Mesothelial cell of epicardium (in vitro differentiated cells): Measurements from ENCODE around the gene RNU6-9. TPM values are rescaled to one million over a fixed set of nuclear protein-coding genes. Genes with fewer than 3 reads are reported as not detected.

Source experiments
- DNase-seq, 2 experiments: peaks; one replicate each; pipeline ENCODE4 v3.0.0; 2021; ENCODE audit warnings: low spot score in 2 of 2; ENCODE audit not compliant: unreplicated experiment in 2 of 2
- H3K27ac Mint-ChIP-seq: 2 replicates; pipeline ENCODE4 v1.8.0; 2021; ENCODE audit warnings: mixed read lengths
- H3K27me3 Mint-ChIP-seq: 2 replicates; pipeline ENCODE4 v1.8.0; 2021; ENCODE audit warnings: low read depth, mixed read lengths
- H3K36me3 Mint-ChIP-seq: 2 replicates; pipeline ENCODE4 v1.8.0; 2021; ENCODE audit warnings: mixed read lengths
- H3K4me1 Mint-ChIP-seq: 2 replicates; pipeline ENCODE4 v1.8.0; 2021; ENCODE audit warnings: mixed read lengths
- H3K4me3 Mint-ChIP-seq: 2 replicates; pipeline ENCODE4 v1.8.0; 2021; ENCODE audit warnings: mild to moderate bottlenecking, moderate library complexity, mixed read lengths
- H3K9me3 Mint-ChIP-seq: 2 replicates; pipeline ENCODE4 v1.8.0; 2021; ENCODE audit warnings: mixed read lengths
- CTCF ChIP-seq: fragments of 200-600 bp; sonication (generic); IDR thresholded peaks from one replicate; pipeline ENCODE4 v1.5.0; 2021; ENCODE audit warnings: antibody characterized with exemption; ENCODE audit not compliant: unreplicated experiment
- total RNA-seq: library from RNA; stranded (reverse); gene quantifications from 3 replicates; pipeline ENCODE4 v1.2.1, GENCODE V29; 2021

Gene RNU6-9
- total RNA-seq, 1 donor from 2014 or later, result not detected

GRCh38 chr19:916645-917322 lies 23.5 kb downstream of the RNU6-9 start:
- Mint-ChIP-seq H3K9me3 (no peaks in the 10 kb centered on the region), H3K27ac (no peak overlapping the region), H3K36me3 (no peaks in the 10 kb centered on the region), H3K27me3 (peaks cover 36% of the 10 kb centered on the region), H3K4me1 (peaks cover 7% of the 10 kb centered on the region), H3K4me3 (peak overlapping the region; percentile 26)
- no peak for DNase-seq
- no peak for TF ChIP-seq CTCF

- Mint-ChIP-seq H3K27ac (no peak within 1 kb of the TSS), H3K36me3 (no peaks in the 10 kb centered on the region), H3K4me1 (peaks cover 10% of the 10 kb centered on the region), H3K9me3 (no peaks in the 10 kb centered on the region), H3K4me3 (peak within 1 kb of the TSS; percentile 59), H3K27me3 (peaks cover 37% of the 10 kb centered on the region)
- no peak for TF ChIP-seq CTCF
- DNase-seq, result no peak
These were observed 24.3 kb downstream of the RNU6-9 start, which contains the start of gene KISS1R for GRCh38 chr19:917323-918151. TSS of gene KISS1R (plus strand) at chr19:917333. CDS start at chr19:917503, 170 bp downstream.

- Mint-ChIP-seq H3K36me3 (no peaks in the 10 kb centered on the region), H3K27me3 (peaks cover 37% of the 10 kb centered on the region), H3K27ac (no peak overlapping the region), H3K9me3 (no peaks in the 10 kb centered on the region), H3K4me1 (peaks cover 10% of the 10 kb centered on the region), H3K4me3 (peak overlapping the region; percentile 59)
- no peak for TF ChIP-seq CTCF
- DNase-seq, result no peak
These were observed 24.8 kb downstream of the RNU6-9 start for GRCh38 chr19:918152-918437.

GRCh38 chr19:918481-919198 lies 25.4 kb downstream of the RNU6-9 start:
- Mint-ChIP-seq H3K4me3 (no peak overlapping the region), H3K27ac (no peak overlapping the region), H3K9me3 (no peaks in the 10 kb centered on the region), H3K36me3 (no peaks in the 10 kb centered on the region), H3K4me1 (peaks cover 12% of the 10 kb centered on the region), H3K27me3 (peaks cover 37% of the 10 kb centered on the region)
- DNase-seq, result no peak
- TF ChIP-seq CTCF, result no peak

- TF ChIP-seq CTCF, result no peak
- H3K36me3 Mint-ChIP-seq, result no peaks in the 10 kb centered on the region
- H3K9me3 Mint-ChIP-seq, result no peaks in the 10 kb centered on the region
- no peak for DNase-seq
- H3K4me3 Mint-ChIP-seq, result peak overlapping the region; percentile 6
- peaks cover 37% of the 10 kb centered on the region for H3K27me3 Mint-ChIP-seq
- H3K4me1 Mint-ChIP-seq, result peaks cover 11% of the 10 kb centered on the region
- H3K27ac Mint-ChIP-seq, result no peak overlapping the region
These were observed 26.1 kb downstream of the RNU6-9 start for GRCh38 chr19:919199-920050.
